Coronary artery (tissue), 2 donors: Measurements from ENCODE around the gene MPND.

Source experiments
- DNase-seq: peaks from one replicate; pipeline ENCODE4 v3.0.0-alpha.2; 2017; ENCODE audit warnings: low spot score
- H3K27ac ChIP-seq, 2 donors: fragments of 200-600 bp; sonication (generic); one replicate each; pipeline ENCODE4 v1.5.1; 2016 to 2019
- H3K4me3 ChIP-seq: fragments of 200-600 bp; sonication (generic); 2 replicates; pipeline ENCODE4 v1.5.1; 2016; ENCODE audit warnings: mild to moderate bottlenecking, moderate library complexity
- CTCF ChIP-seq: fragments of 200-600 bp; sonication (generic); IDR thresholded peaks from one replicate; pipeline ENCODE4 v1.5.1; 2019; ENCODE audit warnings: antibody characterized with exemption

The MPND gene

GRCh38 chr19:4362831-4363545 is 19.6 kb downstream of the MPND start:
- no peak overlapping the region for H3K4me3 ChIP-seq
- TF ChIP-seq CTCF: no peak
- H3K27ac ChIP-seq: no peak overlapping the region
- DNase-seq: no peak

- Histone ChIP-seq H3K4me3 (no peak overlapping the region), H3K27ac (no peak overlapping the region)
- no peak for DNase-seq
- no peak for TF ChIP-seq CTCF
Observed at GRCh38 chr19:4363571-4364304, 20.4 kb downstream of the MPND start.

- TF ChIP-seq CTCF: no peak
- Histone ChIP-seq H3K27ac (no peak overlapping the region), H3K4me3 (no peak overlapping the region)
- DNase-seq: no peak
Observed at GRCh38 chr19:4365341-4365740, 22.0 kb downstream of the MPND start.

GRCh38 chr19:4365791-4366665 is 22.7 kb downstream of the MPND start:
- Histone ChIP-seq H3K27ac (no peak overlapping the region), H3K4me3 (no peak overlapping the region)
- no peak for TF ChIP-seq CTCF
- DNase-seq: no peak

- DNase-seq: no peak
- TF ChIP-seq CTCF: no peak
- H3K4me3 ChIP-seq: no peak overlapping the region
- H3K27ac ChIP-seq: no peak overlapping the region
Observed at GRCh38 chr19:4366666-4367335, 23.4 kb downstream of the MPND start.

- no peak for DNase-seq
- Histone ChIP-seq H3K27ac (no peak overlapping the region), H3K4me3 (no peak overlapping the region)
- no peak for TF ChIP-seq CTCF
Observed at GRCh38 chr19:4367336-4367723, 24.0 kb downstream of the MPND start.
